Lung (tissue), 12 donors: Measurements from ENCODE around the gene GCNT2. TPM values are rescaled to one million over a fixed set of nuclear protein-coding genes. Genes with fewer than 3 reads are reported as not detected.

Source experiments
- ATAC-seq: fragments of 200-7000 bp; cut with Tn5 transposase; one replicate; pipeline ENCODE4 v1.9.1; 2020; ENCODE audit warnings: moderate number of reproducible peaks; ENCODE audit not compliant: insufficient read depth, low FRiP score
- DNase-seq, 3 donors: peaks; one replicate each; pipeline ENCODE4 v3.0.0-alpha.2; 2013 to 2017
- H3K27ac ChIP-seq, 2 donors: one replicate each; pipeline ENCODE4 v1.5.1; 2013; ENCODE audit warnings: mild to moderate bottlenecking in 2 of 2, moderate library complexity in 2 of 2, control low read depth in 1 of 2, inconsistent platforms in 1 of 2, low read depth in 1 of 2, low read length in 1 of 2
- H3K27me3 ChIP-seq, 3 donors: one replicate each; pipeline ENCODE4 v1.5.1; 2013; ENCODE audit warnings: low read length in 2 of 3; ENCODE audit not compliant: control insufficient read depth in 3 of 3, insufficient read depth in 3 of 3
- H3K36me3 ChIP-seq, 4 donors: one replicate each; pipeline ENCODE4 v1.5.1; 2013; ENCODE audit warnings: low read length in 4 of 4, mild to moderate bottlenecking in 1 of 4, moderate library complexity in 1 of 4; ENCODE audit not compliant: control insufficient read depth in 4 of 4, insufficient read depth in 4 of 4
- H3K4me1 ChIP-seq, 5 donors: one replicate each; pipeline ENCODE4 v1.5.1; 2013; ENCODE audit warnings: low read length in 5 of 5, mild to moderate bottlenecking in 2 of 5, moderate library complexity in 1 of 5; ENCODE audit not compliant: control insufficient read depth in 5 of 5, insufficient read depth in 5 of 5
- H3K4me3 ChIP-seq: one replicate; pipeline ENCODE4 v1.5.1; 2013; ENCODE audit warnings: mild to moderate bottlenecking, control low read depth, moderate library complexity
- H3K9ac ChIP-seq, 2 donors: one replicate each; pipeline ENCODE4 v1.5.1; 2013; ENCODE audit warnings: low read length in 2 of 2, control low read depth in 1 of 2; ENCODE audit not compliant: insufficient read depth in 1 of 2
- H3K9me3 ChIP-seq, 4 donors: one replicate each; pipeline ENCODE4 v1.5.1; 2013; ENCODE audit warnings: low read length in 3 of 4, mild to moderate bottlenecking in 1 of 4, moderate library complexity in 1 of 4; ENCODE audit not compliant: control insufficient read depth in 4 of 4, insufficient read depth in 3 of 4
- WGBS, 2 donors: extraction: QIAGEN DNeasy Blood & Tissue Kit; methylation state at CpG; one replicate each; pipeline ENCODE4 v1.1.7; 2013; 5-methylcytosine and 5-hydroxymethylcytosine counted together
- polyA plus RNA-seq, 2 donors: library from polyadenylated mRNA; stranded (reverse); fragments of 200-250 nt; gene quantifications; one replicate each; pipeline ENCODE4 v1.2.1, GENCODE V29; 2013
- total RNA-seq, 2 donors: library from RNA; depleted of rRNA in 1 of 2; stranded (reverse); fragments of >200 nt in 1 of 2; gene quantifications; one replicate each; pipeline ENCODE4 v1.2.1, GENCODE V29; 2014 to 2021
- TF ChIP-seq, protein P1 (sequence below): IDR thresholded peaks from 2 replicates; pipeline ENCODE4 v1.5.1; 2012; ENCODE audit warnings: mild to moderate bottlenecking; ENCODE audit errors: control extremely low read depth, extremely low read depth
- donor health status: control.
- donor health status: control.
- donor health status: Bipolar disorder and iron deficiency.
- donor health status: healthy.
- donor health status: DM: yes; HTN: yes; CAD: no.

The GCNT2 gene
- total and polyA plus RNA-seq, 4 donors: 7.8 to 57.4 (median 15.7) TPM

DNA sequence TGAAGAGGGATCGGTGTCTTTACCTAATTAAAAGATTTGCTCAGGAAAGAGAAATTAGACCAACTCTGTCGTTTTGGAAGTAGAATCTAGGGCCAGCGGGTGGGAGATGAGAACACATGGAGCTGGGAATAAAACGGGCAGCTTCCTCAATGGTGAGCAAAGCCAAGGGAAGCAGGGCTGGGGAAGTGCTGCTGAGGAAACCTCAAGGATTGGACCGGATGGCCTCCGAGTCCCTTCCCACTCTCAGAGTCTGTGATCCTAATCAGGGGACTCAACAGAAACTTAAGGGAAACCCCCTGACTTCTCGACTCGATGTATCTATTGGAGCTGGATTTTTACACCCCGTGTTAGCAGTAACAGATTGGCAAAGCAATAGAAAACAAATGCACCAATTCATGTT is 10.8 kb downstream of the GCNT2 start:
- H3K9ac ChIP-seq: no peak overlapping the region
- H3K4me1 ChIP-seq: peaks cover 0 to 10% (median 5%) of the 10 kb centered on the region in 5 donors
- TF ChIP-seq, protein P1, sequence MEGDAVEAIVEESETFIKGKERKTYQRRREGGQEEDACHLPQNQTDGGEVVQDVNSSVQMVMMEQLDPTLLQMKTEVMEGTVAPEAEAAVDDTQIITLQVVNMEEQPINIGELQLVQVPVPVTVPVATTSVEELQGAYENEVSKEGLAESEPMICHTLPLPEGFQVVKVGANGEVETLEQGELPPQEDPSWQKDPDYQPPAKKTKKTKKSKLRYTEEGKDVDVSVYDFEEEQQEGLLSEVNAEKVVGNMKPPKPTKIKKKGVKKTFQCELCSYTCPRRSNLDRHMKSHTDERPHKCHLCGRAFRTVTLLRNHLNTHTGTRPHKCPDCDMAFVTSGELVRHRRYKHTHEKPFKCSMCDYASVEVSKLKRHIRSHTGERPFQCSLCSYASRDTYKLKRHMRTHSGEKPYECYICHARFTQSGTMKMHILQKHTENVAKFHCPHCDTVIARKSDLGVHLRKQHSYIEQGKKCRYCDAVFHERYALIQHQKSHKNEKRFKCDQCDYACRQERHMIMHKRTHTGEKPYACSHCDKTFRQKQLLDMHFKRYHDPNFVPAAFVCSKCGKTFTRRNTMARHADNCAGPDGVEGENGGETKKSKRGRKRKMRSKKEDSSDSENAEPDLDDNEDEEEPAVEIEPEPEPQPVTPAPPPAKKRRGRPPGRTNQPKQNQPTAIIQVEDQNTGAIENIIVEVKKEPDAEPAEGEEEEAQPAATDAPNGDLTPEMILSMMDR: no peak
- ATAC-seq (no peak), DNase-seq (no peak)
- no peaks in the 10 kb centered on the region for H3K9me3 ChIP-seq
- no peaks in the 10 kb centered on the region for H3K36me3 ChIP-seq
- peak overlapping the region in 1 of 2 donors; percentile 1 for H3K27ac ChIP-seq
- no peaks in the 10 kb centered on the region for H3K27me3 ChIP-seq
- no peak overlapping the region for H3K4me3 ChIP-seq
- WGBS, 2 donors: 49 to 51% methylated on average over 9 of the region's 9 CpGs

DNA sequence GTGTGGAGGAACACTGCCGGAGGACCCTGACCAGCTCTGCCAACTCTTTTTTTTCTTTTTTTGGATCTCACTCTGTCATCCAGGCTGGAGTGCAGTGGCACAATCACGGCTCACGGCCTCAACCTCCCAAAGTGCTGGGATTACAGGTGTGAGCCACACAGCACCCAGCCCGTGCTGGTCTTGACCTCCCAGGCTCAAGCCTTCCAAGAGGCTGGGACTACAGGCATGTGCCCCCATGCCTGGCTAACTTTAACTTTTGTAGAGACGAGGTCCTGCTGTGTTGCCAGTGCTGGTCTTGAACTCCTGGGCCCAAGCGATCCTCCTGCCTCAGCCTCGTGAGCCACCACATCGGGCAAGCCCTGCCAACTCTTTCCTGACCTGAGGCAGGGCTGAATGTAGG is 11.2 kb downstream of the GCNT2 start:
- Histone ChIP-seq H3K9me3 (no peaks in the 10 kb centered on the region), H3K36me3 (no peaks in the 10 kb centered on the region), H3K9ac (no peak overlapping the region), H3K4me1 (peaks cover 0 to 10% (median 5%) of the 10 kb centered on the region in 5 donors), H3K27me3 (no peaks in the 10 kb centered on the region), H3K27ac (peak overlapping the region in 1 of 2 donors; percentile 2), H3K4me3 (no peak overlapping the region)
- no peak for DNase-seq
- TF ChIP-seq, protein P1: no peak
- no peak for ATAC-seq
- 81 to 86% methylated on average over 8 of the region's 8 CpGs for WGBS, 2 donors

DNA sequence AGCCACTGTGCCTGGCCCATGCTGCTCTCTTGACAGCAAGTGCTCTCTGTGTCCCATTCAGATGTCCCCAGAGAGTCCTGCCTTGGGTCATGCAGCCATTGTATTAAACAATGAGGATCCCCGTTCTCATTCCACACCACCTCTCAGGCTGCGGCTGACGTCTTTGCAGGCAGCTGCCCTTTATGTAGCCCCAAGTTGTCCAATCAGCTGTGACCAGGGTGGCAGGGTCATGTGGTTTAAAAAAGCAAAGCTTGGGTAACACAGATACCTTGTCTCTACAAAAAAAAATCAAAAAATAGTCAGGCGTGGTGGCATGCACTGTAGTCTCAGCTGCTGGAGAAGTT is 13.2 kb downstream of the GCNT2 start:
- Histone ChIP-seq H3K4me3 (no peak overlapping the region), H3K27ac (no peak overlapping the region), H3K27me3 (no peaks in the 10 kb centered on the region)

DNA sequence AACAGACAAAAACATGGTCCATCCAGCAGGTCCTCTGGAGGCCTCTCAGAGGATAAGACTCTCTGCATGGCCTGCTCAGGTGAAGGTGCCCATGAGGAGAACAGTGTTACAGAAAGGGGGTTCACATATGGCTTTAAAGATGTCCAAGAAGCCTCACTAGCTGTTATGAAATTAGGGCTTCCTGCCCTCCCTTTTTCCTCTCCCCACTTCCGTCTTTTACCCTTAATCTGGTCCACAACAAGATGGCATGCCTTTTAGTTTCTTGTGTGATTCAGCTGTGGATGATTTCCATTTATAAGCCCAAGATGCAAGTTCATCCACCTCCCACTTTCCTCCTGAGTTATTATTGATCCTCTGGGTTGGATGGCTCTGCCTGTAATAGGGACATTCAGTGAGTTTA is 14.0 kb downstream of the GCNT2 start:
- TF ChIP-seq, protein P1: no peak
- Histone ChIP-seq H3K9ac (no peak overlapping the region), H3K27ac (no peak overlapping the region), H3K4me1 (peaks cover 0 to 7% (median 0%) of the 10 kb centered on the region in 5 donors), H3K4me3 (no peak overlapping the region), H3K27me3 (no peaks in the 10 kb centered on the region), H3K9me3 (no peaks in the 10 kb centered on the region), H3K36me3 (no peaks in the 10 kb centered on the region)
- no peak for DNase-seq
- no peak for ATAC-seq
- 50 to 68% methylated on average over 1 of the region's 1 CpG for WGBS, 2 donors

More for the DNA sequence above, 13.2 kb downstream of the GCNT2 start:
- TF ChIP-seq, protein P1: no peak
- 78 to 82% methylated on average over 4 of the region's 4 CpGs for WGBS, 2 donors
- ATAC-seq (no peak), DNase-seq (no peak)
- Histone ChIP-seq H3K9ac (no peak overlapping the region), H3K36me3 (no peaks in the 10 kb centered on the region), H3K4me1 (peaks cover 0 to 8% (median 0%) of the 10 kb centered on the region in 5 donors), H3K9me3 (no peaks in the 10 kb centered on the region)
